HL-60/S4 (cell line): ENCODE data around the gene KCNG2.

Source experiments
- in situ Hi-C: fragments of 300-500 bp; cut with MboI; formaldehyde crosslinking; loops from 2 replicates; pipeline ENCODE4 v1.14.3; 2022; ENCODE audit warnings: low sequenced_read_pairs

Gene KCNG2

DNA sequence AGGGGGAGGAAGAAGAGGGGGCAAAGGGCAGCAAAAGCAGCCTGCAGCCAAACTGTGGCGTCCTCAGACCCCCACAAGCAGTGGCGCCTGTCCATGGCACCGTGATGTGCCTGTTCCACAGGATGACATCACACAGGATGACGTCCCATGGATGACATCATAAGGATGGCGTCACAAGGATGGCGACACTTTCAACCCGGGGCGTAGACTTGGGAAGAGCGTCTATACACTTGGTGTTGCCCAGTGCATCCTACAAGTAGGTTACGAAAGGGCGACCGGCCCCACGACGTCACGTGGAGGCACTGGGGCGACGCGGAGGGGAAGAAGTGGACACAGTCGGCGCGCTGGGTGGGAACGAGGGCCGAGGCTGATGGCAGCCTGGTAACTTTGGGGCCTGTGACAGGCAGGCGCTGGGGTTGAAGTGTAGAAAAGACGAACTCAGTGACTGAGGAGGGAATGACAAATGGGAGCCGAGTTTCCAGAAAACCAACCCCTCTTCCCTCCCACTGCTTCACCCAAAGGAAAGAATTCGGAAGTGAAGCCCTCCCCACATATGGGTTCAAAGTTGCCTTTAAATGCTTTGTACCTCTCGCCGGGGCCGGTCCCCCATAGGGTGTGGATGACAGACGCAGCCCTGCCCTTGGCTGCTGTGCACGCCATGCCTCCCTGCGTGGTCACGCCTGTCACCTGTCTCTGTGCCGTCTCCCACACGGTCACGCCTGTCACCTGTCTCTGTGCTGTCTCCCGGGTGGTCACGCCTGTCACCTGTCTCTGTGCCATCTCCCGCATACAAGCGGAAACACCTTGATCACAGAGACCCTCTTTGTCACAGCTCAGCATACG lies 13.4 kb upstream of the KCNG2 start:
- in situ Hi-C loops = no loop called here

- in situ Hi-C loops = no loop called here
Observed at GRCh38 chr18:79784965-79785770, 12.6 kb upstream of the KCNG2 start.

DNA sequence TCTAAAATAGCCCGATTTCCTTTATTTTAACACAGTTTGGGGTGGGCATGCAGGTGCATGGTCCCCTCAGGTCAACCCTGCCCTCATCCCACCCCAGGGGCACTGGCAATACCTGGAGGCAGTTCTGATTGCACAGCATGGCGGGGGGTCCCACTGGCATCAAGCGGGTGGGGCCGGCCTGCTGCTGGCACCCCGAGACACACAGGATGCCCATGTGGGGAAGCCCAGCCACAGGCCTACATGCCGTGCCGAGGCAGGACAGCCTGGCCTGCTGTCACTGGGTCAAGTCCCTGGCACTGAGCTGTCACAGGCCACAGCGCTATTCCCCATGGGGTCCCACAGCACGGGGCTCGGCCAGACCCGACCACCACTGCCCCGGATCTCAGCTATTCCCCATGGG lies 11.9 kb upstream of the KCNG2 start:
- in situ Hi-C loops = no loop called here

DNA sequence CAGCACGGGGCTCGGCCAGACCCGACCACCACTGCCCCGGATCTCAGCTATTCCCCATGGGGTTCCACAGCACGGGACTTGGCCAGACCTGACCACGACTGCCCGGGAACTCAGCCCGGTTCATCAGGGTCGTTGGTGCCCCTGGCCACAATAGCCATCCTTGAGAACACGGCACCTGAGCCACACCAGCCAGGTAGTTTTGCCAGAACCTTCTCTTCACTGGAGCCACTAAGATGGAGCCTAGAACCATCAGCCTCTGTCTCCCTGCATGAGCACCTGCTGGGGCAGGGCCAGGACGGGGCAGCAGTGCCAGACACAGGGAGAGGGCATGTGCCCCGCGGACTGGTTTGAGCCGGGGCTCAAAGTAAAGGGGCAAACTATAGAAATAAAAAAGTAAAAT lies 11.4 kb upstream of the KCNG2 start:
- in situ Hi-C loops = no loop called here

DNA sequence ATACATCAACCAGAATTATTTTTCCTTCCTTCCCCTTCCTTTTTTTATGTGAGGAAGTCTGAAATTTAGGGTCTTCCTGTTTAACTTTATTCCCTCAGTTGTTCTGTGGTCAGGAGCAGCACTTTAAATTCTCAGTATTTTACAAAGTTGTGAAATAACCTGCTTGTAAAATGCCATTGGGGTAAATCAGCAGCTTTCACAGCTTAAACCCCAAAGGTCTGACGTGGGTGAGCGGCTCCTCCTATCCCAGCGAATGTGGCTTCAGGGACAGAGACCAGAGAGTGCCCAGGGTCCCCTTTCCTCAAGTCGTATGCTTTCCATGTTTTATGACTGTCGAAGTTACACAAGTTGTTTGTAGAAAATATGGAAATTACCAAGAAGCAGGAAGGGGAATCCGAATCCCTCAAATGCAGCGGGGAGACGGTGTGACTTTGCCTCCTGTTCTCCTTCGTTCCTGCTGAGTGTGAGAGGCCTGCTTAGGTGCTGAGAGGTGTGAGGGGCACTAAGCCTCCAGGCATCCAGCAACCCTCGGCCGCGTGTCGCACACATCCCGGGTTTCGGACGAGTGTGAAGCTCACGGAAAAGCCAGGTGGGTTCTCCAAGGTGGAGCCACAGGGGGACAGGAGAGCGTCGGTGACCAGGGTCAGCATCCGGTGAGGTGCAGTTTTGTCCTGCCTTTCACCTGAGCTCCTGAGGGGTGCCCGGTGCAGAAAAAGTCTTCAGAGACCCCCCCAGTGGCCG lies 10.8 kb upstream of the KCNG2 start:
- in situ Hi-C loops = no loop called here

DNA sequence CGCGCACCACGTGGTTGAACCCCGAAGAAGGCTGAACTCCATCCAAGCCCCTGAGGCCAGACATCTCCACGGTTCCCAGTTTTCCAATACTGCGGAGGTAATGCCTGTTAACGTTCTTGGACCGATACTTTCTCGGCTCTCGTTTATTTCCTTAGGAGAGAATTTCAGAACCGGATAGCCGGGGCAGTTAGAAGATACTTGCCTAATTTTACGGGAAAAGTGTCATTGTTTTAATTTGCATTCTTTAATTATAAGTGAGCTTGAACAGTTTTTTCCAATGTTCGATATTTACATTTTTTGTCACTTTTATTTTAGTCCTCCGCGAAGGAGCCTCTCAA lies 10.2 kb upstream of the KCNG2 start:
- in situ Hi-C loops = no loop called here

GRCh38 chr18:79787865-79788733 lies 9.6 kb upstream of the KCNG2 start:
- in situ Hi-C loops = no loop called here

GRCh38 chr18:79788734-79789085 lies 9.0 kb upstream of the KCNG2 start:
- in situ Hi-C loops = no loop called here

DNA sequence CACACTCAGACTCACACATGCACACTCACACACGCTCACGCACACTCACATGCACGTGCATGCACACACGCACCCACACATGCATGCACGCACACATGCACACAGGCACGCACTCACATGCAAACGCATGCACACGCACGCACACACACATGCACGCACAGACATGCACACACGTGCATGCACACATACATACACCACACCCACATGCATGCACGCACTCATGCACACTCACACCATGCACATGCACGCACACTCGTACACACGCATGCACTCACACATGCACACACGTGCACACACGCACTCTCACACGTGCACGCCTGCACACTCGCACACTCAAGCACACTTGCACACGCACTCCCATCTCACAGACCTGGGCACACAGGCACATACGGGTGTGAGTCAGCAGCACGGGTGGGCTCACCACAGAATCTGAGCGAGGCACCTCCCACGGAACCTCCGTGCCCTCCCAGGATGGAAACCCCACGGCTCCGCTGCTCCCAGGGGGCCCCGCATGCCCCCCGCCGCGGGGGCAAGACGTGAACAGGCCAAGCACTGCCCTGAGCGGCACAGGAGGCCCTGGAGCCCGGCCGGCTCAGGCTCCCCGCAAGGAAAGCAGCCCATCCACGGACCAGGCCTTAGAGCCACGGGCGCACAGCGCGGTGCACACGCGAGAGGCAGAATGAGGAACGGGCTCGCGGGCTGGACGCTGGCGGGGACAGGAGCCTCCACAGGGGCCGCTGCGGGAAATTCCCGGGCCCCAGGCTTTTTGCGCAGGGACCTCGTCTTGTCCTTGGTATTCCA lies 8.4 kb upstream of the KCNG2 start:
- in situ Hi-C loops = no loop called here

DNA sequence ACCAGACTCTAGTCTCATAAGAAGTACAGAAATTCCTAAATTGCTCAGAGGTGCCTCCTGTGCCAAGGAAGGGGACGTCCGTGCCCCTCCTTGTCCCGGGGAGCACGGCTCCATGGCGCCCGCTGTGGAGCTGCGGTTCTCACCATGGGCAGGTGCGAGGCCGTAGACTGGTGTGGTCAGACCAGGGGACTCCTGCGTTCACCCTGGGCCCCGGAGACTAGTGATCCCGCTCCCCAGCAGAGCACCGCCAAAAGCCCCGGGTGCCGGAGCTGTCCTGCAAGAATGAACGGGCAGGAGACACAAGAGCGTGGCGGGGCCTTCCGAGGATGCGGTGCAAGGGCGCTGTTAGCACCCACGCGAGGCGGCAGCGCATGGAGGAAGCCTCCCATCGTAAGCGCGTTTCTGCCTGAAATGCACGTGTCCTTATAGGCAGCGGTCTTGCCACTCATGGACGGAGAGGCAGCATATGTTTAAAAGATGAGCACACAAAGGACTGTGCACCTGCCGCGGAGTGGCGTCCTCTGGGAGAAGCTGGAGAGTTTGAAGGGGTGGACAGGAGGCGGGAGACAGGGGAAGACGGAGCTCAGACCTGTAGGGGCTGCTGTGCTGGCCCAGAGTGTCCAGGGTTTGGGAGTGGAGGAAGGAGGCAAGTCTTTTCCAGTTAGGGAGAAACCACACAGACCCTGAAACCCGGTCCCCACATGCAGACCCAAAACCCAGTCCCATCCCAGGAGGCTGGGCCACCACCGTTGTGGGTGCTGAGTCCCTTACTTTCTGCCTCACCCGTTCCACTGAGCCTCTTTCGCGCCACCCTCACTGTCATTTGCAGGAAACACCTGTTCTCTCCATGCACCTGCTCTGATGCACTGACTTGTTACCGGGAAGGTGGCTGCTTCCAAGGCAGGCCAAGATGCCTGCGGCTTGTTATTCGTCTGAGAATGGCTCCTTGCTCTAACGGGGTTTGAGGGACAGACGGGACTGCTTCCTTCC lies 7.5 kb upstream of the KCNG2 start:
- in situ Hi-C loops = no loop called here

DNA sequence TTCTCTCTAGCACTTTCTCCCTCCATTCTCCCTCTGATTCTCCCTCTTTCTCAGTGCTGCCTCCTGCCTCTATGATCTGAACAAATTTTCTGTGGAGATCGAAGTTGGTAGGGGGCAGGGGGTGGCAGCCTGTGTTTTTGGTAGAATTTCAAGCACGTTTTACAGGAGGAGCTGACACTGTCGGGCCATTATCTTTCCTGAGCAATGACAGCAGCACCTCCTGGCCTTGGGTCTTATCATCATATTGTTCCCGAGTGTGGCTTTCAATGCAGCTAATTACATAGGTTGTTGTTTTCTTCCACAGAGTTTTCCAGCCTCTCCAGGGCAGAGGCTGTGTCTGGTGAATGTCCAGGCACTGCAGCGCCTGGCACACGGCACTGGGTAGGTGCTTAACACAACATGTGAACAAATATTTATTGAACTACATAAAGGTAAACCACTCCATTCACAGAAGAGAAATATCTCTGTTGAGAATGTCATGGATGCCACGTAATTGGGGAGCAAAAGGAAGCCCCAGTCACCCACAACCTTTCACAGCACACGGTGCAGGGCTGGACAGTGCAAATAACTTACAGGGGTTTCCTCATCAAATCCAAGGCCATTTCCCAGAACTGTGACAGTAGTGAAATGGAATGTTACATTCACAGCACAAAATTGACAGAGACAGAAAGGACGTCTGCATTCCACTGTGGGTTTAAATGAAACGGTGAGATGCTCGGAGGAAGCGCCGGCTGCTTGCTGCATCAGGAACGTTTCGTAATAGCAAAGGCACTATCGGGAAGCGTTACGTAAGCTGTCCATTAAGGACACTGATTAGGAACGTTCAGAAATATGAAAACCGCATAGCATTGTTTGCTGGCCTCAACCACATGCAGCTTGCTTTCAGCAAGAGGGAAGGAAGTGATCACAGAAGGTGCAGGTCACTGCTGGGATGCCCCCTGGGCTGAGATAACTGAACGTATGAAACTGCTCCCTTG lies 6.5 kb upstream of the KCNG2 start:
- in situ Hi-C loops = no loop called here

- in situ Hi-C loops = no loop called here
Observed at GRCh38 chr18:79792096-79792987, 5.4 kb upstream of the KCNG2 start.

DNA sequence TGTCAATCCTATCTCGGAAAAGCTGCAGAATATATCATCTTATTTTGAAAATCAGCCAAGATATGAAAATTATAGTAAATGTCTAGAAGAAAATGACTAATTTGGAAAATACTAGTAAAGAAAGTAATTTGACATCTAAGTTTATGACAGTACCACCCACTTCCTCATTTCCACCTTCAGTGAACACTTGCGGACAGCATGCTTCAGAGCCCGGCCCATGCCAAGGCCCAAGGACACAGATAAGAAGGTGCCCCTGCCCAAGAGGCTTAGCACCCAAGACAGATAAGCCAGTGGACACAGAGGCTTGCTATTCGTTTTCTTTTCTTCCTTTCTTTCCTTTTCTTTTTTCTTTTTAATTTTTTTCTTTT lies 4.8 kb upstream of the KCNG2 start:
- in situ Hi-C loops = no loop called here

GRCh38 chr18:79794846-79795245 lies 2.9 kb upstream of the KCNG2 start:
- in situ Hi-C loops = no loop called here

DNA sequence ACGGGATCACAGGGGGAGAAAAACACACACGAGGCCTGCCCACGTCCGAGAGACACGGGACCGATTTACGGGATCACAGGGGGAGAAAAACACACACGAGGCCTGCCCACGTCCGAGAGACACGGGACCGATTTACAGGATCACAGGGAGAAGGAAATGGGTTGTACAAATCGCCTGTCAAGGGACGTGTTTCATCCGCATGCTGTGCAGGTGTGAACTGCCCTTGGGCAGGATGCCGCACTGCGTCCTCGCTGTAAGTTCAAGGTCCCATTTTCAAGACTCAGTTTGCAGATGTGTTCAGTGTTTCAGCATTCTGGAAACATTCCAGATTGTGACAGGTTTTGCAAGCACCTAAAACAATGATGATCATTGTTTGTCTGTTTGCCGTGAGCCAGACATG lies 2.3 kb upstream of the KCNG2 start:
- in situ Hi-C loops = no loop called here

- in situ Hi-C loops = no loop called here
Observed at GRCh38 chr18:79796016-79796415, 1.7 kb upstream of the KCNG2 start.
